PC-9 (cell line): ENCODE results near the gene HMGN1. TPM values are rescaled to one million over a fixed set of nuclear protein-coding genes. Genes with fewer than 3 reads are reported as not detected.

ENCODE experiments used
- BruUV-seq: library from RNA; stranded (reverse); fragments of 400-500 nt; replicated peaks from 2 replicates; lab custom pipeline; 2021; lab: Mats Ljungman, UMichigan
- CTCF ChIA-PET: fragments of 300-600 bp; sonication (Branson Sonifier 250); formaldehyde crosslinking; loops from one replicate; lab custom pipeline; 2022; ENCODE audit warnings: antibody characterized with exemption; lab: Charles Lee
- POLR2A ChIA-PET: fragments of 300-600 bp; sonication (Branson Sonifier 250); formaldehyde crosslinking; loops from one replicate; lab custom pipeline; 2022; ENCODE audit warnings: antibody characterized with exemption; ENCODE audit not compliant: unreplicated experiment; lab: Charles Lee
- DNase-seq, 2 experiments: peaks; one replicate each; pipeline versions ENCODE4 v3.0.0 to v3.0.0-alpha.2; 2015 to 2022; ENCODE audit warnings: mixed read lengths in 1 of 2
- H2AFZ ChIP-seq: fragments of 200-600 bp; sonication (generic); 2 replicates; pipeline ENCODE4 v1.8.1; 2017; ENCODE audit warnings: antibody characterized with exemption
- H3F3A ChIP-seq: fragments of 200-600 bp; sonication (generic); 2 replicates; pipeline ENCODE4 v1.8.1; 2017; ENCODE audit warnings: antibody characterized with exemption, mild to moderate bottlenecking, low read depth; ENCODE audit not compliant: insufficient read depth
- H3K27ac ChIP-seq: fragments of 200-600 bp; sonication (generic); 2 replicates; pipeline ENCODE4 v1.6.1; 2016; ENCODE audit warnings: mixed run types
- H3K27me3 ChIP-seq: fragments of 200-600 bp; sonication (generic); 2 replicates; pipeline ENCODE4 v1.6.1; 2016; ENCODE audit warnings: low read depth, mixed run types; ENCODE audit not compliant: insufficient read depth
- H3K36me3 ChIP-seq: fragments of 200-600 bp; sonication (generic); 2 replicates; pipeline ENCODE4 v1.6.1; 2016; ENCODE audit warnings: low read depth, mixed run types
- H3K4me1 ChIP-seq: fragments of 200-600 bp; sonication (generic); replicated peaks from 2 replicates; pipeline ENCODE4 v1.6.1; 2016; ENCODE audit warnings: mixed run types; ENCODE audit not compliant: insufficient read depth
- H3K4me2 ChIP-seq: fragments of 200-600 bp; sonication (generic); 2 replicates; pipeline ENCODE4 v1.6.1; 2017; ENCODE audit warnings: mixed run types
- H3K4me3 ChIP-seq: fragments of 200-600 bp; sonication (generic); 2 replicates; pipeline ENCODE4 v1.6.1; 2016; ENCODE audit warnings: mixed run types
- H3K79me2 ChIP-seq: fragments of 200-600 bp; sonication (generic); 2 replicates; pipeline ENCODE4 v1.6.1; 2017; ENCODE audit warnings: low read depth, mixed run types
- H3K9me2 ChIP-seq: fragments of 200-600 bp; sonication (generic); 2 replicates; pipeline ENCODE4 v1.8.1; 2017; ENCODE audit warnings: mild to moderate bottlenecking; ENCODE audit not compliant: insufficient read depth
- H3K9me3 ChIP-seq: fragments of 200-600 bp; sonication (generic); 2 replicates; pipeline ENCODE4 v1.8.1; 2016; ENCODE audit warnings: low read depth; ENCODE audit not compliant: insufficient read depth
- H4K20me1 ChIP-seq: fragments of 200-600 bp; sonication (generic); 2 replicates; pipeline ENCODE4 v1.8.1; 2017; ENCODE audit not compliant: insufficient read depth
- CTCF ChIP-seq: fragments of 200-600 bp; sonication (generic); conservative IDR thresholded peaks from 2 replicates; pipeline ENCODE4 v1.6.1; 2017; ENCODE audit warnings: mixed run types, antibody characterized with exemption, mild to moderate bottlenecking, moderate library complexity
- EZH2 ChIP-seq: fragments of 200-600 bp; sonication (generic); IDR thresholded peaks from 2 replicates; pipeline ENCODE4 v1.8.0; 2017; ENCODE audit warnings: antibody characterized with exemption, low read depth
- intact Hi-C: fragments of 100-400 bp; cut with micrococcal nuclease; formaldehyde crosslinking; loops from one replicate; pipeline ENCODE4 v1.10.0; 2022; ENCODE audit not compliant: unreplicated experiment
- total RNA-seq: library from RNA; stranded (reverse); gene quantifications from 2 replicates; pipeline ENCODE4 v1.2.3, GENCODE V29; 2021

Gene HMGN1
- total RNA-seq, 1 experiment from 2014 or later = 369 TPM

- Histone ChIP-seq H3F3A (peaks cover 10% of the 10 kb centered on the region; the same call in 1 of the 2 replicates), H3K27me3 (no peaks in the 10 kb centered on the region), H3K9me3 (no peaks in the 10 kb centered on the region), H3K4me1 (peaks cover 22% of the 10 kb centered on the region), H3K36me3 (0 out of 2 replicates have a peak, but pooled peaks cover 6% of the 10 kb centered on the region), H3K4me2 (peak within 1 kb of the TSS; percentile 95), H2AFZ (peak within 1 kb of the TSS; percentile 86), H4K20me1 (peaks cover 9% of the 10 kb centered on the region; the same call in 1 of the 2 replicates), H3K27ac (peak within 1 kb of the TSS; percentile 85), H3K79me2 (peaks cover 44% of the 10 kb centered on the region), H3K4me3 (peak within 1 kb of the TSS; percentile 81), H3K9me2 (no peaks in the 10 kb centered on the region)
- DNase-seq = peak; percentile 52 to 67
- intact Hi-C loops = loop anchor here (5.0 kb wide), 1 partner anchor 134 kb away; the partner anchor contains the start of gene LCA5L
- ChIA-PET POLR2A (no interaction called here), CTCF (interaction anchor here (1.6 kb wide), 1 partner anchor 127 kb away, joined by 3 read pairs; no protein-coding TSS in a partner anchor)
- TF ChIP-seq EZH2 (no peak), CTCF (no peak; the same call in 1 of the 2 replicates)
- BruUV-seq = no TSS peak
These were observed 35.2 kb downstream of the HMGN1 start, which contains the start of gene BRWD1 for GRCh38 chr21:39313571-39314142. Gene BRWD1 (minus strand): TSS chr21:39313632. CDS start chr21:39313491, 141 bp downstream.

GRCh38 chr21:39313042-39313570 is 35.8 kb downstream of the HMGN1 start:
- CTCF ChIA-PET = interaction anchor here (0.5 to 1.6 kb wide), 3 partner anchors 74 to 128 kb away, joined by 3 to 7 read pairs (median 4); no protein-coding TSS in a partner anchor
- TF ChIP-seq CTCF = no peak
- TF ChIP-seq EZH2 = no peak
- no peak overlapping the region for H2AFZ ChIP-seq

More at GRCh38 chr21:39313042-39313570, 35.8 kb downstream of the HMGN1 start:
- peaks cover 22% of the 10 kb centered on the region for H3K4me1 ChIP-seq
- intact Hi-C loops = loop anchor here (5.0 kb wide), 1 partner anchor 134 kb away; the partner anchor contains the start of gene LCA5L
- peaks cover 50% of the 10 kb centered on the region for H3K79me2 ChIP-seq
- POLR2A ChIA-PET = no interaction called here
- H3F3A ChIP-seq = peaks cover 10% of the 10 kb centered on the region; the same call in 1 of the 2 replicates
- peaks cover 10% of the 10 kb centered on the region; the same call in 1 of the 2 replicates for H4K20me1 ChIP-seq
- H3K4me2 ChIP-seq = peak overlapping the region; percentile 36; the same call in 1 of the 2 replicates
- no TSS peak for BruUV-seq
- H3K36me3 ChIP-seq = 0 out of 2 replicates have a peak, but pooled peaks cover 6% of the 10 kb centered on the region
- peak in 1 of 2 experiments; percentile 29 for DNase-seq
- H3K27ac ChIP-seq = peak overlapping the region; percentile 85; the same call in 1 of the 2 replicates
- H3K27me3 ChIP-seq = no peaks in the 10 kb centered on the region
- no peaks in the 10 kb centered on the region for H3K9me3 ChIP-seq
- peak overlapping the region; percentile 81; the same call in 1 of the 2 replicates for H3K4me3 ChIP-seq
- H3K9me2 ChIP-seq = no peaks in the 10 kb centered on the region
